GM19372 (cell line): ENCODE measurements around the gene SURF1.
"Not testable (repeated sequence)": the region's sequence is repeated elsewhere in the genome, so short reads cannot be mapped to it uniquely, and the experiment has no call there.

Source experiments
- ATAC-seq: cut with Tn5 transposase; IDR thresholded peaks from one replicate; pipeline ENCODE4 v1.9.1; 2021; ENCODE audit warnings: mild to moderate bottlenecking, low read depth, moderate library complexity; ENCODE audit not compliant: unreplicated experiment

Gene SURF1

GRCh38 chr9:133346021-133346785 is 10.1 kb downstream of the SURF1 start:
- no peak for ATAC-seq

- ATAC-seq: no peak
Measured at GRCh38 chr9:133345596-133345995, 10.7 kb downstream of the SURF1 start.

GRCh38 chr9:133344979-133345378 is 11.3 kb downstream of the SURF1 start:
- no peak for ATAC-seq

- ATAC-seq: no peak
Measured at GRCh38 chr9:133344071-133344470, 12.2 kb downstream of the SURF1 start.

- ATAC-seq: no peak
Measured at GRCh38 chr9:133342570-133342969, 13.7 kb downstream of the SURF1 start.

- no peak for ATAC-seq
Measured at GRCh38 chr9:133342069-133342406, 14.2 kb downstream of the SURF1 start.

- no peak for ATAC-seq
Measured at GRCh38 chr9:133341369-133342068, 14.8 kb downstream of the SURF1 start.

- no peak for ATAC-seq
Measured at GRCh38 chr9:133340916-133341315, 15.4 kb downstream of the SURF1 start.

- no peak for ATAC-seq
Measured at GRCh38 chr9:133340256-133340655, 16.0 kb downstream of the SURF1 start.

GRCh38 chr9:133339641-133340040 is 16.6 kb downstream of the SURF1 start:
- ATAC-seq: no peak

- peak; percentile 79 for ATAC-seq
Measured at GRCh38 chr9:133335924-133336811, 20.1 kb downstream of the SURF1 start, which contains the start of gene SURF6. Gene SURF6 (minus strand): TSS chr9:133336188. CDS start chr9:133336132, 56 bp downstream.

- not testable (repeated sequence) for ATAC-seq
Measured at GRCh38 chr9:133334888-133335287, 21.4 kb downstream of the SURF1 start.

- ATAC-seq: no peak
Measured at GRCh38 chr9:133334161-133334560, 22.1 kb downstream of the SURF1 start.

- ATAC-seq: no peak
Measured at GRCh38 chr9:133333566-133333965, 22.7 kb downstream of the SURF1 start.

GRCh38 chr9:133333011-133333410 is 23.3 kb downstream of the SURF1 start:
- ATAC-seq: no peak

- ATAC-seq: no peak
Measured at GRCh38 chr9:133332381-133332730, 23.9 kb downstream of the SURF1 start.

GRCh38 chr9:133331641-133332380 is 24.5 kb downstream of the SURF1 start:
- no peak for ATAC-seq

GRCh38 chr9:133331221-133331620 is 25.1 kb downstream of the SURF1 start:
- no peak for ATAC-seq

- ATAC-seq: not testable (repeated sequence)
Measured at GRCh38 chr9:133329306-133330156, 26.8 kb downstream of the SURF1 start.
